Globus pallidus (tissue), 1 donor: ENCODE measurements around the gene GXYLT1.
"Not testable (repeated sequence)": the region's sequence is repeated elsewhere in the genome, so short reads cannot be mapped to it uniquely, and the experiment has no call there.

Experiments used
- DNase-seq: peaks from one replicate; pipeline ENCODE4 v3.0.0-alpha.2; 2015; ENCODE audit warnings: low spot score

GXYLT1 gene

GRCh38 chr12:42094277-42094676, 50.4 kb downstream of the GXYLT1 start:
- no peak for DNase-seq

GRCh38 chr12:42091769-42092168, 52.9 kb downstream of the GXYLT1 start:
- DNase-seq: no peak

DNA sequence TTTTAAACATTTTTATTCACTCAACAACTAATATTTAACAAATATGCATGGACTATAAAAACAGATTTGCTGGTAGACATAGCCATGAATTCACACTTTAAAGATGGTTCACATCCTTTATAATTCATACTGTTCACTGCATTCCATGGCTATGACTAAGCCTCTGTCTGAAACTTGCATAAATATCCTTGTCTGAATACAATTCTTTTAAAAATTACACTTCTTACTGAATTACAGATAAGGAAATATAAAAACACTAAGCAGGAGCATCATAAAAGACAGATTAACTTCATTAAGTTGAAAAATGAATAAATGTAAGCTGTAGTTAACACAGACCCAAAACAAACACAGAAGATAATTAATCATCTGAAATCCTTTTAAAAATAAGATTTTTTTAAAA, 53.8 kb downstream of the GXYLT1 start:
- DNase-seq: no peak

DNA sequence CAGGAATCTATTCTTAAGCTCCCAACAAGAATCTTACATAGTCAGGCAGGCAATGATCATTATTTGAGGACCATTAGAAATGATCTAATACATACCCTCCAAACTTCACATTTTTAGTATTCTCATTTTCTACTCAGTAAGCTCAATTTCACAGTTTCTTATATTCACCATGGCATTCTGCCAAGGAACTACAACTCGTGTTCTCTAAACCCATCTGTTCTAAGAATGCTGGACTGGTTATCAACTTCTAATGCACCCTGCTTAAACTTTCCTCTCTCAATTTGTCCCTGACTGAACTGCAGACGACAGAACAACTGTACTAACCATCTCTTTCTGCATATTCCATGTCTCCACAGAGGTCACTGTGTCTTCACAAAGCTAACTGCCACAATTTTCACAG, 58.6 kb downstream of the GXYLT1 start:
- DNase-seq: no peak

- DNase-seq: no peak
These were observed 59.1 kb downstream of the GXYLT1 start for GRCh38 chr12:42085594-42085993.

GRCh38 chr12:42084522-42084921, 60.2 kb downstream of the GXYLT1 start:
- no peak for DNase-seq

DNA sequence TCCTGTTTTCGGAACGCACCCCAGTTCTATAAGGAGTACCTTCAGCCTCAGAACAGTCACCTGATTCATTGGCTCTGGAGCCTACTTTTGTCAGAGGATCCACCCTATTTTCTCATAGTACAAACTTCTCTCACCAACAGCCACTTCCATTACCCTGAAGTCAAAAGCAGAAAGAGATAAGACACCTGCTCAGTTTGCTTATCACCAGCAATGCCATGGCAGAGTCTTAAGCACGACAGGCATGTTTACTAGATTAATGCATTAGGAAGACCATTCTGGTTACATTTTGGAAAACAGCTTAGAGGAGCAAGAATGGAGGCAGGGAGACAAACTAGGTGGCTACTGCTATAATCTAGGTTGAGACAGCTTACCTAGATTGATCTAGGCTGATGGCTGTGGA, 67.7 kb downstream of the GXYLT1 start:
- DNase-seq: no peak

GRCh38 chr12:42070036-42070435, 74.6 kb downstream of the GXYLT1 start:
- DNase-seq: no peak

- DNase-seq: no peak
These were observed 85.5 kb downstream of the GXYLT1 start for GRCh38 chr12:42059127-42059526.

DNA sequence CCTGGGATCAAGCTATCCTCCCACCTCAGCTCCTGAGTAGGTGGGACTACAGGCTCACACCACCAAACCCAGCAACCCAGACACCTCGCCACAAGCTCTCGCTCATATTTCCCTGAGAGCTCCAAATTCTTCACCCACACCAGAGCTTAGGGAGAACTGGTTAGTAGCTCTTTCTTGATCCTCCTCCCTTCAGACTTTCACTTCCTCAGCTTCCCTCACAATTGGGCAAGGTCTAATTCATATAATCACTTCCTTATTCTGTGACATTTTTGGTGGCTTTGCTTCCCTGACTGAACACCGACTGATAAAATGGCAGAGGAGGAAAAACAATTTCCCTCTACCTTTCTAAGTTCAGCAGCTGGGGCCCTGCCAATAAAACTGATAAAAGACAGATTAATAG, 88.5 kb downstream of the GXYLT1 start:
- peak; percentile 28 for DNase-seq

DNA sequence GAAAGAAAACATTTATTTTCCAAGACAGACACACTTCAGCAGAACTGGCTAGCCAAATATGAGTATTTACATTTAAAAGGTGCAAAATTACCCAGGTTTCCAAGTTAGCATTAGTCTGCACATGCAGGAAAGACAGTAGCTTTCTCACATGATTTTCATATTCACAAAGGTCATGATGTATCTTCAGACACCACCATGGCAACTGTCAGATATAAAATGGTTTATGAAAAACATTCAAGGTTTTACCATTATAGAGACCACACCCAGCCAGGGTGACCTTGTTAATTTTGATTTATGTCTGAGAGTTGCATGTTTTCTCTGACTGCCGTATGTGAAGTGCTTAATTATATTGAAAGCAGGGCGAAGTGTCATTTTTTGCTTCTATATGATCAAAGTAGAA, 91.2 kb downstream of the GXYLT1 start:
- DNase-seq: no peak

DNA sequence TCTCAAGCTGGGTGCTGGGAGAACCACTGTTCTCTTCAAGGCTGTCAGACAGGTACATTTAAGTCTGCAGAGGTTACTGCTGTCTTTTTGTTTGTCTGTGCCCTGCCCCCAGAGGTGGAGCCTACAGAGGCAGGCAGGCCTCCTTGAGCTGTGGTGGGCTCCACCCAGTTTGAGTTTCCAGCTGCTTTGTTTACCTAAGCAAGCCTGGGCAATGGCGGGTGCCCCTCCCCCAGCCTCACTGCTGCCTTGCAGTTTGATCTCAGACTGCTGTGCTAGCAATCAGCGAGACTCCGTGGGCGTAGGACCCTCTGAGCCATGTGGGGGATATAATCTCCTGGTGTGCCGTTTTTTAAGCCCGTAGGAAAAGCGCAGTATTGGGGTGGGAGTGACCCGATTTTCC, 95.7 kb downstream of the GXYLT1 start:
- DNase-seq: not testable (repeated sequence)

DNA sequence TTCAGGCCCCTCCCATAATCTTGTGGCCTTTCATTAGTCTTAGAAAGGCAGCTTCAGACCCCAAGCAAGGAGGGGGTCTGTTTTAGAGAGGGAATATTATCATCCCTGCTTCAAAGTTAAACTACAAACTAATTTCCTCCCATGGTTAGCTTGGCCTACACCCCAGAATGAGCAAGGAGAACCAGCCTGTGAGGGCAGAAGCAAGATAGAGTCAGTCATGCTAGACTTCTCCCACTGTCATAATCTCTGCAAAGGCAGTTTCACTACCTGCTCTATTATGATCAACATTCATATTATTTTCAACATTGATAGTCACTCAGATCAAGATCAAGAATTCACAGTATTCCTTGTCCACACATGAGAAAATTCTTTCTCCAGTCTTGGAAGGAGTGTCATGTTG, 105.1 kb downstream of the GXYLT1 start:
- no peak for DNase-seq

GRCh38 chr12:42039176-42039575, 105.5 kb downstream of the GXYLT1 start:
- no peak for DNase-seq

DNA sequence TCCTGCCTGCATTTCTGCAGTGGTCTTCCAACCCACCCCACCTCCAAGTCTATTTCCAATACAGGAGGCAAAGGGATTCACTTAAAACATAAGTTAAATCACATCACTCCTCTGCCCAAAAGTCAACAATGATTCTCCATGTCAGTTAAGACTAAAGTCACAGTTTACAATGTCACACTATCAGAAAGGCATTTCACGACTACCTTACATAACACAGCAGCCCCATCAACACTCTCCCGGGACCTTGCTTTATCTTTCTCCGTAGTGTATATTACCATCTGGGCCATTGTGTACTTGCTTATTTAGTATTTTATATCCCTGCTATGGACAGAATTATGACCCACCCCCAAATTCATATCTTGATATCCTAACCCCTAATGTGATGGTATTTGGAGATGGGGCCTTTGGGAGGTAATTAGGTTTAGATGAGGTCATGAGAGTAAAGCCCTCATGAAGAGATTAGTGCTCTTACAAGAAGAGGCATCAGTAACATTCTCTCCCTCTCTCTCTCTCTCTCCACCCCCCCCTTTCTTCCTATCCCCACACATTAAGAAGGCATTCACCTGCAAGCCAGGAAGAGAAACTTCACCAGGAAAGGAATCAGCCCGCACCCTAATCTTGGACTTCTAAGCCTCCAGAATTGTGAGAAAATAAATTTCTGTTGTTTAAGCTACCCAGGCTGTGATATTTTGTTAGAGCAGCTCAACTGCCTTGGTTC, 112.7 kb downstream of the GXYLT1 start:
- no peak for DNase-seq
